Subcutaneous adipose tissue (tissue), 4 donors: Measurements from ENCODE around the gene GLUL. TPM values are rescaled to one million over a fixed set of nuclear protein-coding genes. Genes with fewer than 3 reads are reported as not detected.

Experiments used
- total RNA-seq, 4 donors: library from RNA; depleted of rRNA; stranded (reverse); fragments of >200 nt; gene quantifications; one replicate each; pipeline ENCODE4 v1.1.0, GENCODE V29; 2016
- TF ChIP-seq, protein P1 (sequence below): fragments of 450-650 bp; IDR thresholded peaks from one replicate; pipeline ENCODE4 v1.5.1; 2016; ENCODE audit warnings: low read depth, mild to moderate bottlenecking, control low read depth, antibody characterized with exemption, moderate library complexity

Gene GLUL
- total RNA-seq, result over 10,000 TPM in 2 of 4 donors, 1,000 to 10,000 TPM in 2; 4,240 to 15,719 (median 9,499) TPM

DNA sequence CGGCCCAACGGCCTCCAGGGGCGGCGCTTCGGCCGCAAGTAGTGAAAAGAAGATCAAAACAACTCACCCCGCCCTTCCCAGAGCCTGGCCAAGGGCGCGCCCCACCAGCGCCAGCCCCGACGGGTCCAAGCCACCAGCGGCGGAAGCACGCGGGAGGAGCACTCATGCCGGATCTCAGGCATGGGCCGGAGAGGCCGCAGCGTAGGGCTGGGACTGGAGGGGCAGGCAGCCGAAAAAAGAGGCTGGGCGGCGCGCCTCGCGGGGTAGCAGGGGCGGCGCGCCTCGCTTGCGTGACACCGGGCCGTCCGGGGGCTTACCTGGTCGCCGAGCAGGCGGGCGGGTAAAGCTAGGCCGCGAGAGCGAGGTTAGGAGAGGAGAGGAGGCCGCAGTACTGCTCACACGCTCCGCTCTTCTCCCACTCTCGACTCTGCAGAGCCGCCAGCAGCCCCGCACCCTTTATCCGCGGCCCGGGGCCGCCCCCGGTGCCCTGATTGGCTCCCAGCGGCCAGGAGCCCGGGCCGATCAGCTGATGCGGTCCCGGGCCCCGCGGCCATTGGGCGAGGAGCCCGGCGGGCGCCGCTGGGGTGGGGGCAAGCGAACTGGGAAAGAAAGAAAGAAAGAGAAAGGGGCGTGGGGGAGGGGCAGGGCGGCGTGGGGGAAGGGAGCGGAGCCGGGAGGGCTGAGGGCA lies at the start of gene GLUL:
Gene GLUL, minus strand, starts transcription at position 429 of the 688 bp plus-strand sequence. CDS start 3,053 bp downstream, outside the sequence.
- TF ChIP-seq, protein P1, sequence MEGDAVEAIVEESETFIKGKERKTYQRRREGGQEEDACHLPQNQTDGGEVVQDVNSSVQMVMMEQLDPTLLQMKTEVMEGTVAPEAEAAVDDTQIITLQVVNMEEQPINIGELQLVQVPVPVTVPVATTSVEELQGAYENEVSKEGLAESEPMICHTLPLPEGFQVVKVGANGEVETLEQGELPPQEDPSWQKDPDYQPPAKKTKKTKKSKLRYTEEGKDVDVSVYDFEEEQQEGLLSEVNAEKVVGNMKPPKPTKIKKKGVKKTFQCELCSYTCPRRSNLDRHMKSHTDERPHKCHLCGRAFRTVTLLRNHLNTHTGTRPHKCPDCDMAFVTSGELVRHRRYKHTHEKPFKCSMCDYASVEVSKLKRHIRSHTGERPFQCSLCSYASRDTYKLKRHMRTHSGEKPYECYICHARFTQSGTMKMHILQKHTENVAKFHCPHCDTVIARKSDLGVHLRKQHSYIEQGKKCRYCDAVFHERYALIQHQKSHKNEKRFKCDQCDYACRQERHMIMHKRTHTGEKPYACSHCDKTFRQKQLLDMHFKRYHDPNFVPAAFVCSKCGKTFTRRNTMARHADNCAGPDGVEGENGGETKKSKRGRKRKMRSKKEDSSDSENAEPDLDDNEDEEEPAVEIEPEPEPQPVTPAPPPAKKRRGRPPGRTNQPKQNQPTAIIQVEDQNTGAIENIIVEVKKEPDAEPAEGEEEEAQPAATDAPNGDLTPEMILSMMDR, result no peak

- TF ChIP-seq, protein P1, result no peak
Observed at GRCh38 chr1:182438326-182438725, 46.7 kb upstream of the GLUL start.

DNA sequence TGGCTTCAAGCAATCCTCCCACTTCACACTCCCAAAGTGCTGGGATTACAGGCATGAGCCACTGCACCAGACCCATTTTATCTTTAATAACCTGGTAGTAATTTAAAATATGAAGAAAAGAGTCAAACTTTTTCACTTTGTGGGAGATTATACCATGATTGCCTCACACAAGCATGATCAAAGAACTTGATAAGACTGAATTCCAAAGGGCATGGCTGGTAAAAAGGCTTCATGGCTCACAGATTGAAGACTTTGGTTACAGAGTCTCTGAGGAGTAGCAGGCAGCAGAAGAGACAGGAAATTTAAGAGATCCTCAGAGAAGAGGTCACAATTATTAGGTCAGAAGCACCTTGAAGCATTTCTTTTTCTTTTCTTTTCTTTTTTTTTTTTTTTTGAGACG lies 42.0 kb upstream of the GLUL start:
- TF ChIP-seq, protein P1, result no peak

DNA sequence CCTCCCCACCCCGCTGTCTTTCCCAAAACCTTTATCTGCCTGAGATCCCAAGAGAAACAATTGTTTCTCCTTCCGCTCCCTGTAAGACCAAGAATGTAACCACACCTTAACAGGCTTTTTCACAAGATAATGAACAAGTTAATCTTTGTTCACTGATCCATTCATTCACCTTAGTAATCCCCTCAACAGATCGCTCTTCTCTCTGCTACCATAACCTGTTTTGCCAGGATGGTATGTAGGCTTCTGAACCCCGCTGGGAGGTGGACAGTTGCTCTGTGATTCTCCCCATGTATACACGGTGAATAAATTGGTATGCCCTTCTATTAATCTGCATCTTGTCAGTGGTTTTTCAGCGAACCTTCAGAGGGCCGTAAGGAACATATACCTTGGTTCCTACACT lies 39.7 kb upstream of the GLUL start:
- TF ChIP-seq, protein P1, result no peak

DNA sequence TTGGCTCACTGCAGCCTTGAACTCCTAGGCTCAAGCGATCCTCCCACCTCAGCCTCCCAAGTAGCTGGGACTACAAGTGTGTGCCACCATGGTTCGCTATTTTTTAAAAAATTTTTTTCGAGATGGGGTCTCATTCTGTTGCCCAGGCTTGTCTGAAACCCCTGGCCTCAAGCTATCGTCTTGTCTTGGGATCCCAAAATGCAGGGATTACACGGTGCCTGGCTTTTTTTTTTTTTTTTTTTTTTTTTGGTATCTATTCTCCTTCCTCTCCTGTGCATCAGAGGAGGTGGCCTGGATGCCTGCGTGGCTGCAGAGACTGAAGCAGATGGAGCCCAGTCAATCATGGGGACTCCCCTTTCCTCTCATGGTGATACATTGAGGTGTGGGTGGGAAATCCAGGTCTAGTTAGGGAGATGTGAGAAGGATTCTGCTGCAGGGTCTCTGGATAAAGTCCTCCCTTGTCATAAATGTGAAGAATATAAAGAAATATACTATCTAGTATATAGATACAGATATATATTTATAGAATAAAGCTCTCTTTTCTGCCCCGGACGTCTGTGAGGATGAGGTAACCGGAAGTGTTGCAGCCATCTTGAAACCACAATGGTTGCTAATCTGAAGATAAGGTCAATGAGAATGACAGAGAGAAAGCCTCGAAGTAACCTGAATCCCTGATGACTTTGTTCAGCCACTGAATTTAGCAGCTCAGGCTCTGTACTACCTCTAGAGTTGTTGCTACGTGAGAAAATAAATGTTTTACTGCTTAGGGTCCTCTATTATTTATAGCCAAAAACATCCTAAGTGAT lies 38.9 kb upstream of the GLUL start:
- TF ChIP-seq, protein P1, result no peak

GRCh38 chr1:182428043-182428442 lies 36.5 kb upstream of the GLUL start:
- TF ChIP-seq, protein P1, result no peak
